ENCODE data around the gene TGFB2. TPM values are rescaled to one million over a fixed set of nuclear protein-coding genes. Genes with fewer than 3 reads are reported as not detected.
A peak's percentile ranks its signal among the peaks of the same experiment; 100 is the strongest.

Gene TGFB2
- total RNA-seq: 0.05 TPM in 1 of 2 replicates, not detected in the other

DNA sequence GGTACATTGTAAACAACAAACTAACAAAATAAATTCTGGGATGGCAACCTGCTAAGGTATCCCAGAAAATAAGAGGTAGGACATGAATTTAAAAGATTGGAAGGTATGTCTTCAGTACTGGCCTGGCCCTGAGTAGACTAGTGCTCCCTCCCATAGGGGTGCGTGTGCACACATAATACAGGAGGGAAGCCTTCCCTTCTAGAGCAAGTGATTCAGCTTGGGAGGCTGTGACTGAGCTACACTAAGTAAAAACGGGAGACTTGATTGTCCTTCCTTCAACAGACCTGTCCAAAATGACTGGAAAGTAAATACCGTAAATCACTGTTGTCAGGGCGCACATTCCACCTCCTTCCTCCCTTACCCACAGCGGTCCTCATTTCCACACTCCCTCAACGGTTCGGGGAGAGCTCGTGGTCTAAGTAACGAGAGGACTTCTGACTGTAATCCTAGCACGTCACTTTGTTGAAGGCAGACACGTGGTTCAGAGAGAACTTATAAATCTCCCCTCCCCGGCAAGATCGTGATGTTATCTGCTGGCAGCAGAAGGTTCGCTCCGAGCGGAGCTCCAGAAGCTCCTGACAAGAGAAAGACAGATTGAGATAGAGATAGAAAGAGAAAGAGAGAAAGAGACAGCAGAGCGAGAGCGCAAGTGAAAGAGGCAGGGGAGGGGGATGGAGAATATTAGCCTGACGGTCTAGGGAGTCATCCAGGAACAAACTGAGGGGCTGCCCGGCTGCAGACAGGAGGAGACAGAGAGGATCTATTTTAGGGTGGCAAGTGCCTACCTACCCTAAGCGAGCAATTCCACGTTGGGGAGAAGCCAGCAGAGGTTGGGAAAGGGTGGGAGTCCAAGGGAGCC lies at the start of gene TGFB2:
Gene TGFB2, plus strand, starts transcription at position 523 of the 859 bp plus-strand sequence. CDS start 1,366 bp downstream, outside the sequence.
- Mint-ChIP-seq H3K4me1 (ENCODE audit: low read depth) (peaks cover 16% of the 10 kb centered on the region), H3K4me3 (ENCODE audit: low read depth) (peak within 1 kb of the TSS; percentile 67), H3K27me3 (ENCODE audit: low read depth) (peaks cover 60% of the 10 kb centered on the region), H3K27ac (no peak within 1 kb of the TSS), H3K36me3 (ENCODE audit: low read depth) (no peaks in the 10 kb centered on the region), H3K9me3 (no peaks in the 10 kb centered on the region)
- no peak for DNase-seq (ENCODE audit: low spot score)
- intact Hi-C loops (cut with micrococcal nuclease): no loop called here

DNA sequence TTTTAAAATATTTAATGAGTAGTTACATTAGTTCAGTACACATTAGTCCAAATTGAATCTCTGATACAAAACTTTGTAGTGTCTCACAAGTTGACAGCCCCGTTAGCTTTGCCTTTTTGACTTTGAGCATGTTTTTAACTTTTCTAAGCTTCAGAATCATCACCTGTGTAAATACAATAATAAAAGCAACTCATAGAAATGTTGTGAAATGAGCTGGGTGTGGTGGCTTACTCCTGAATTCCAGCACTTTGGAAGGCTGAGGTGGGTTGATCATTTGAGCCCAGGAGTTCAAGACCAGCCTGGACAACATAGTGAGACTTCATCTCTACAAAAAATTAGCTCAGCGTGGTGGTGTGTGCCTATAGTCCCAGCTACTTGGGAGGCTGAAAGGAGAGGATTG lies 49.0 kb upstream of the TGFB2 start:
- H3K27ac Mint-ChIP-seq: no peak overlapping the region
- H3K9me3 Mint-ChIP-seq: no peaks in the 10 kb centered on the region
- peaks cover 3% of the 10 kb centered on the region for H3K36me3 Mint-ChIP-seq (ENCODE audit: low read depth)
- no peak for DNase-seq (ENCODE audit: low spot score)
- no peaks in the 10 kb centered on the region for H3K27me3 Mint-ChIP-seq (ENCODE audit: low read depth)
- no peak overlapping the region for H3K4me3 Mint-ChIP-seq (ENCODE audit: low read depth)
- H3K4me1 Mint-ChIP-seq (ENCODE audit: low read depth): peaks cover 2% of the 10 kb centered on the region
- intact Hi-C loops (cut with micrococcal nuclease): no loop called here

DNA sequence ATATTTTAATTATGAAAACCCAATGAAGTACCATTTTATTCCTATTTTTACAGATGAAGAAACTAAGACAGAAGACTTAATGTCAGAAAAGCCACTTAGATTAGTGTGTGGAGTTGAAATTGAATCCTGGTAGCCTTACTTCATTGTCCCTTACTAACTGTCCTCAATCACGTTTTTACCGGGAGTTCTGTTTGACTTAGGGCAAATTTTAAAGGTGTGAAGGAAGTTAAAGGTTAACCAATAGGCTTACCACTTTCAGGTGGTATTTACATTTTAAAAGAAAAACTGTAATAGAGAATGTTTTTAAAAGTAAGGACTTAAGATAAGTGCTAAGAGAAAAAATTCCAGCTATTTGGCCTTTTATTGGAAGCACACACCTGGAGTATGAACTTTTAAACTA lies 47.7 kb upstream of the TGFB2 start:
- H3K4me3 Mint-ChIP-seq (ENCODE audit: low read depth): no peak overlapping the region
- H3K9me3 Mint-ChIP-seq: no peaks in the 10 kb centered on the region
- no peaks in the 10 kb centered on the region for H3K27me3 Mint-ChIP-seq (ENCODE audit: low read depth)
- H3K27ac Mint-ChIP-seq: no peak overlapping the region
- intact Hi-C loops (cut with micrococcal nuclease): no loop called here
- no peak for DNase-seq (ENCODE audit: low spot score)
- peaks cover 2% of the 10 kb centered on the region for H3K4me1 Mint-ChIP-seq (ENCODE audit: low read depth)
- peaks cover 9% of the 10 kb centered on the region for H3K36me3 Mint-ChIP-seq (ENCODE audit: low read depth)

DNA sequence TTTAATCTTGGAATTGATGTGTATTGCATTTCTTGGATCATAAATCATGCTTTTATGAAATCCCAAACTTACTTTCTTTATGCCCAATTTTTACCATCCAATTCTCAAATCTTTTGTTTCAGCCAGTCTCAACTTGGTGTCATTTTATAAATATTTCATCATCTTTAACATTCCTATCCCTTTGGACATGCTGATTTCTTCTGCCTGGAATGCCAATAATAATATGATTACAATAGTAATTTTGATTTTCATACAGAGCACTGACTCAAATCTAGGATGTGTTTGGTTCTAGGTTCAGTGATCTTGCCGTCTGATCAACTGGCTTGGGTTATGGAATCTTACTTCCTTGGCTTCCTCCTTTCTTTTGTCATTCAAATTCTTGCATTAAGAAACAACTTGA lies 47.3 kb upstream of the TGFB2 start:
- Mint-ChIP-seq H3K36me3 (ENCODE audit: low read depth) (peaks cover 11% of the 10 kb centered on the region), H3K4me3 (ENCODE audit: low read depth) (no peak overlapping the region), H3K9me3 (no peaks in the 10 kb centered on the region), H3K27ac (no peak overlapping the region), H3K4me1 (ENCODE audit: low read depth) (peaks cover 2% of the 10 kb centered on the region), H3K27me3 (ENCODE audit: low read depth) (no peaks in the 10 kb centered on the region)
- DNase-seq (ENCODE audit: low spot score): no peak
- intact Hi-C loops (cut with micrococcal nuclease): no loop called here

DNA sequence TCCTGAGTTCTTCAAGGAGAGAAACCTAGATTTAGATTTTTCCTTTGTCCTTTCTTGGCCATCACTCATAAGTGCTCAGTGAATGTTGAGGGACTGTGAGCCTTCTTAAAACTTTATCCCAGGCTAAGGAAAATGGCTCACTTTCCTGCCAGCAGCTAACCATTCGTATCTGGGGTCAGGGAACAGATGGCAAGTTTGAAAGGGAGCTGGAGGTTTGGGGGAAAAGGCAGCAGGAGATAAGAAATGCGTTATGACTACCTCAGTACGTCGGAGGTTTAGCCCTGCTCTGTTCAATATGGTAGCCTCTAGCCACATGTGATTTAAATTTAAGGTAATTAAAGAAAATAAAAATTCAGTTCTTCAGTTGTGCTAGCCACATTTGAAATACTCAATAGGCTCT lies 46.7 kb upstream of the TGFB2 start:
- DNase-seq (ENCODE audit: low spot score): no peak
- H3K27me3 Mint-ChIP-seq (ENCODE audit: low read depth): no peaks in the 10 kb centered on the region
- H3K27ac Mint-ChIP-seq: no peak overlapping the region
- H3K36me3 Mint-ChIP-seq (ENCODE audit: low read depth): peaks cover 11% of the 10 kb centered on the region
- H3K4me1 Mint-ChIP-seq (ENCODE audit: low read depth): peaks cover 2% of the 10 kb centered on the region
- H3K4me3 Mint-ChIP-seq (ENCODE audit: low read depth): no peak overlapping the region
- H3K9me3 Mint-ChIP-seq: no peaks in the 10 kb centered on the region
- intact Hi-C loops (cut with micrococcal nuclease): no loop called here

DNA sequence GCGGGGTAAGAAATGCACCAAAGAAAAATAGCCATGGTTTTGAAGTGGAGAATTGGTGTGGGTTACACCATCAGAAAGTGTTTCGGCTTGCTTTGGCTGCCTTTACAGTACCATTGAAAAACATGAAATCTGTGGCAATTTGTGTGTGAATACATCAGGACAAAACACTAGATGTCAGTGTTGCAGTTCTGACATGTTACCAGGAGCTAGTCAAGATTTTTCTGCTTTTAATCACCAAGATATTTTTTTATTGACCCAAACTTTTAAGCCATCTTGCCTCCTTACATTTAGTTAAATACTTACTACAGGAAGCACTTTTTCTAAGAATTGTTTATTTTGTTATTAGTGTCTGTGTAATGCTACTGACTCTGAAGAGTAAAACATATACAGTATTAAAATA lies 45.7 kb upstream of the TGFB2 start:
- Mint-ChIP-seq H3K4me3 (ENCODE audit: low read depth) (no peak overlapping the region), H3K27me3 (ENCODE audit: low read depth) (no peaks in the 10 kb centered on the region), H3K9me3 (no peaks in the 10 kb centered on the region), H3K4me1 (ENCODE audit: low read depth) (peaks cover 2% of the 10 kb centered on the region), H3K36me3 (ENCODE audit: low read depth) (peaks cover 11% of the 10 kb centered on the region), H3K27ac (no peak overlapping the region)
- DNase-seq (ENCODE audit: low spot score): no peak
- intact Hi-C loops (cut with micrococcal nuclease): no loop called here

DNA sequence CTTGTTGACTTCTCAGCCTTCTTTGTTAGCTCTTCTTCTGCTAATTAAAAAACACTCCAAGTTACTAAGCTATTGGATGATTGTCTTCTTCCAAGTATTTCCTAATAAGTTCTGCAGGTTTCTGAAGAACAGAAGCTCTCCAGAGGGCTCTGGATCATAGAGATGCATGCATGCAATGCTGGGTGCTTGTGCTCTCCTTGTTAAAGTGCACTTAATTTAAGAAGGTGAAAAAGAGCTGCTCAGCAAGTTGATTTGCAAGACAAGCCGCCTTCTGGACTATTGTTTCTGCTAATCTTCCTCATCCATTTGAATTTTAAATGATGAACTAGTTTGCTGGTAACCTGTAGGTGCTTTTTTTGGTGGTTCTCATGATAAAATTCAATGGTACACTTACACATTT lies 43.9 kb upstream of the TGFB2 start:
- intact Hi-C loops (cut with micrococcal nuclease): no loop called here
- no peak overlapping the region for H3K27ac Mint-ChIP-seq
- no peak for DNase-seq (ENCODE audit: low spot score)
- H3K4me3 Mint-ChIP-seq (ENCODE audit: low read depth): no peak overlapping the region
- no peaks in the 10 kb centered on the region for H3K27me3 Mint-ChIP-seq (ENCODE audit: low read depth)
- peaks cover 18% of the 10 kb centered on the region for H3K36me3 Mint-ChIP-seq (ENCODE audit: low read depth)
- no peaks in the 10 kb centered on the region for H3K9me3 Mint-ChIP-seq
- peaks cover 2% of the 10 kb centered on the region for H3K4me1 Mint-ChIP-seq (ENCODE audit: low read depth)

DNA sequence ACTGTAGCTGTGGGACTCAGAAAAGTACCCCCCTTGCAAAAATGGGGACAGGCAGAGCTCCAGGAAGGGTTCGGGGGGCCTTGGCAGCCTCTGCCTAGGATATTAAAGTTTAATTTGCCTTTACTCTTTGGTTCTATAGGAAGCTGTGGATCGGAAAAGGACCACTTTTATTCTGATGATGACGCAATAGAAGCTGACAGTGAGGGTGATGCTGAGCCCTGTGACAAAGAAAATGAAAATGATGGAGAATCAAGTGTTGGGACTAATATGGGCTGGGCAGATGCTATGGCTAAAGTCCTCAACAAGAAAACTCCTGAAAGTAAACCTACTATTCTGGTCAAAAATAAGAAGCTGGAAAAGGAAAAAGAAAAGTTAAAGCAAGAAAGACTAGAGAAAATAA lies 43.0 kb upstream of the TGFB2 start:
- no peak overlapping the region for H3K4me3 Mint-ChIP-seq (ENCODE audit: low read depth)
- H3K27me3 Mint-ChIP-seq (ENCODE audit: low read depth): no peaks in the 10 kb centered on the region
- H3K4me1 Mint-ChIP-seq (ENCODE audit: low read depth): peaks cover 2% of the 10 kb centered on the region
- no peak overlapping the region for H3K27ac Mint-ChIP-seq
- intact Hi-C loops (cut with micrococcal nuclease): no loop called here
- no peaks in the 10 kb centered on the region for H3K9me3 Mint-ChIP-seq
- DNase-seq (ENCODE audit: low spot score): no peak
- peaks cover 19% of the 10 kb centered on the region for H3K36me3 Mint-ChIP-seq (ENCODE audit: low read depth)

DNA sequence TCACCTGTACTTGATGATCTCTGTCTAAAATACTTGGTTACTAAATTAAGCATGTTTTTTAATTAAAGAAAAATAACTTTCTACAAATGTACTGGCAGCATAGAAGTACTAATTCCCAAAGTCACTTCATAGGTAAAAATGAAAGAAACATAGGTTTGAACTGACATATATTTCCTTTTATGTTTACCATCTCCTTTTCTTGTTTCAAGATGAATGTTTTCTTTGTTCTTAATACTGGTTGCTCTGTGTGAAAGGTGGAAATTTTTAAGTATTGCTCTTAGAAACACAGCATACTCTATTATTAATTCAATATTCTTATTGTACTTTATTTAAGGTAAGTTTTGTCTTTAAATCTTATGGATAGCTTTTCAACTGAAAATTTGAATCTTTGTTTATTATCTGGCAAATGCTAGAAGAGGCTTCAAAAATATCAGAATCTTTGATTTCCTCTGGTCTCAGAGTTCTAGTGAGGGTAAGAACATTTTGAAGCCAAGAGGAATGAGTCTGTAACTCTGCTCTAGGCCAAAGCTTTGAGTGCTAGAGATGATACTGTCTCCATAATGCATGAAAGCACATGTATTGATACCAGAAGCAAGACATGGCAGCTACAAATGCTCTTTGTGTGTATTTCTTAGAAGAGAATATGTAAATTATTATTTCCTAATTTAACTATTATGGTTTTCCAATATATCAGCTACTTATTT lies 41.8 kb upstream of the TGFB2 start:
- Mint-ChIP-seq H3K4me1 (ENCODE audit: low read depth) (no peaks in the 10 kb centered on the region), H3K27me3 (ENCODE audit: low read depth) (no peaks in the 10 kb centered on the region), H3K4me3 (ENCODE audit: low read depth) (no peak overlapping the region), H3K36me3 (ENCODE audit: low read depth) (peaks cover 23% of the 10 kb centered on the region), H3K27ac (no peak overlapping the region), H3K9me3 (no peaks in the 10 kb centered on the region)
- DNase-seq (ENCODE audit: low spot score): no peak
- intact Hi-C loops (cut with micrococcal nuclease): no loop called here

DNA sequence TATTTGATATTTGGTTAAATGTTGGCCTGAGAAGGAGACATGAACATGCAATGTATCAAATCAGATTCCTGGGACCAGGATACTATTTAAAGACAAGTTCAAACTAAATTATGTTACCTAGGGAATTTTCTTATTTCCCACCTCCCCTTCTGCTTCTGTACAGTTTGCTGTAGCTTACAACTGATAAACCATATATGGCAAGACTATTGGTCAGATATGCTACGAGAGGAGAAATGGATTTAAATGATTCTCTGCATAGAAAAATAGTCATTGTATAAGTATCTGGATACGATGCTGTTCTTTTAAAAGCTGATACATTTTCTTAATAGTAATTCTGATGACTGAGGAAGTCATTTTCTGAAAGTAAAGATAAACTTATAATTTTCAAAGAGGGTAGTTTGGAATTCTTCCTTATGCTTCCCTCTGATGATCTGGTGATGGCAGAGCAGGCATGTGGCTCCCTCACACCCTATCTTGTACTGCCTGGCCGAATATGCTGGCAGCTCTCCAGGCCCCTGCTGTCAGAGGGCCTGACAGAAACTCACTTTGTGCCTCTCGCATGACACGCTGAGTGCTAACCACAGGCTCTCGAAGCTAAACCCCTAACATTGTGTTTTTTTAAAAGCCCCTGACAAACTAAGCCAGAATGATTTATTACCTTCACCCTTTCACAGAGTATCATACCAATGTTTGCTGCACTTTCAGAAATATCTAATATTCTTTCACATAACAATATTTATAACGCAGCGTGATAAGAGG lies 40.7 kb upstream of the TGFB2 start:
- Mint-ChIP-seq H3K27ac (no peak overlapping the region), H3K27me3 (ENCODE audit: low read depth) (no peaks in the 10 kb centered on the region), H3K9me3 (no peaks in the 10 kb centered on the region), H3K4me3 (ENCODE audit: low read depth) (no peak overlapping the region), H3K4me1 (ENCODE audit: low read depth) (no peaks in the 10 kb centered on the region), H3K36me3 (ENCODE audit: low read depth) (peaks cover 29% of the 10 kb centered on the region)
- DNase-seq (ENCODE audit: low spot score): no peak
- intact Hi-C loops (cut with micrococcal nuclease): no loop called here

DNA sequence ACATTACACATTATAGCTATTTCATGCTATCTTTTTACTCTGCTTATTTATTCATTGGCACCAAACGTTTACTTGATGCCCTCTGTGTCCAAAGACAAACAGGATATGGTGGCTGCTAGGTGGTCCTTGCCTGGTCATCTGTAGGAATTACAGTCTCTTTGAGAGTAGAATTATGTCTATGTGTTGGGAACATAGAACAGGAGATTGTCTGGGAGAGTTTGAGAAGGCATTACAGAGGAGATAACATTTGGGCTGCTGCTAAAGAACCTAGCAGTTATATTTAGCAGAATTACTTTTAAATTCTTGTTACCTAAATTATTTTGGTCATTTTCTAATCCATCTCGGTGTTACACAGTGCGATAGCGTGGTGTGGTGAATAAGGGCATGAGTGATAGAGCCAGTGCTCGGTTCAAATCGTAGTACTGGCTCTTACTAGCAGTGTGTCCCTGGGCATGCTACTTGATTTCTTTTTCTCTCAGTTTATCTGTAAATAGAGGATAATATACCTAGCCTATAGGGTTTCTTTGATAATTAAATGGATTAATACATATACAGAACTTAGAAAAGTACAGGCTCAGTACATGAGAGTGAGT lies 39.6 kb upstream of the TGFB2 start:
- DNase-seq (ENCODE audit: low spot score): no peak
- H3K9me3 Mint-ChIP-seq: no peaks in the 10 kb centered on the region
- peaks cover 33% of the 10 kb centered on the region for H3K36me3 Mint-ChIP-seq (ENCODE audit: low read depth)
- H3K27me3 Mint-ChIP-seq (ENCODE audit: low read depth): no peaks in the 10 kb centered on the region
- no peak overlapping the region for H3K4me3 Mint-ChIP-seq (ENCODE audit: low read depth)
- no peak overlapping the region for H3K27ac Mint-ChIP-seq
- no peaks in the 10 kb centered on the region for H3K4me1 Mint-ChIP-seq (ENCODE audit: low read depth)
- intact Hi-C loops (cut with micrococcal nuclease): no loop called here

DNA sequence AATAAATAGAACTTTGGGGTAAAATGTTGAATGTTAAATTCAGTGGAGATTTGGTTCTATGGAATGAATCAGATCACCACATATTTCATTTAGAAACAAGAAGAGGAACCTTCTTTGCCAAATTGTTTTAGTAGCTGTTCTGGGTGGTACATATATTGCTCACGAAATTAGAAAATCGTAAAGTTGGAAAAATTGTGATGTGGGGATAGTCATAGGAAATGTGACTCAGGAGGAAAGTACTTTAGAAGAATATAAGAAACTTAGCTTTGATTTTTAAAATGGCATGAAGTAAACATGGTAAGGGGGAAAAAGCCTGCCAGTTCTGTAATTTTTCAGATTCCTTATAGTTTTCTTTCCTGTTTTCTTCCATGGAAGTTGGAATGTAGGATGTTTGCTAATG lies 32.6 kb upstream of the TGFB2 start:
- Mint-ChIP-seq H3K27me3 (ENCODE audit: low read depth) (no peaks in the 10 kb centered on the region), H3K4me1 (ENCODE audit: low read depth) (no peaks in the 10 kb centered on the region), H3K27ac (no peak overlapping the region), H3K4me3 (ENCODE audit: low read depth) (no peak overlapping the region), H3K9me3 (no peaks in the 10 kb centered on the region), H3K36me3 (ENCODE audit: low read depth) (peaks cover 36% of the 10 kb centered on the region)
- no peak for DNase-seq (ENCODE audit: low spot score)
- intact Hi-C loops (cut with micrococcal nuclease): no loop called here
